ENCODE measurements around the gene SIPA1L3. TPM values are rescaled to one million over a fixed set of nuclear protein-coding genes. Genes with fewer than 3 reads are reported as not detected.
A peak's percentile ranks its signal among the peaks of the same experiment; 100 is the strongest.
"Not testable (repeated sequence)": the region's sequence is repeated elsewhere in the genome, so short reads cannot be mapped to it uniquely, and the experiment has no call there.

SIPA1L3 gene
- total RNA-seq, 2 donors from 2014 or later, result 10.9 to 20.5 TPM

DNA sequence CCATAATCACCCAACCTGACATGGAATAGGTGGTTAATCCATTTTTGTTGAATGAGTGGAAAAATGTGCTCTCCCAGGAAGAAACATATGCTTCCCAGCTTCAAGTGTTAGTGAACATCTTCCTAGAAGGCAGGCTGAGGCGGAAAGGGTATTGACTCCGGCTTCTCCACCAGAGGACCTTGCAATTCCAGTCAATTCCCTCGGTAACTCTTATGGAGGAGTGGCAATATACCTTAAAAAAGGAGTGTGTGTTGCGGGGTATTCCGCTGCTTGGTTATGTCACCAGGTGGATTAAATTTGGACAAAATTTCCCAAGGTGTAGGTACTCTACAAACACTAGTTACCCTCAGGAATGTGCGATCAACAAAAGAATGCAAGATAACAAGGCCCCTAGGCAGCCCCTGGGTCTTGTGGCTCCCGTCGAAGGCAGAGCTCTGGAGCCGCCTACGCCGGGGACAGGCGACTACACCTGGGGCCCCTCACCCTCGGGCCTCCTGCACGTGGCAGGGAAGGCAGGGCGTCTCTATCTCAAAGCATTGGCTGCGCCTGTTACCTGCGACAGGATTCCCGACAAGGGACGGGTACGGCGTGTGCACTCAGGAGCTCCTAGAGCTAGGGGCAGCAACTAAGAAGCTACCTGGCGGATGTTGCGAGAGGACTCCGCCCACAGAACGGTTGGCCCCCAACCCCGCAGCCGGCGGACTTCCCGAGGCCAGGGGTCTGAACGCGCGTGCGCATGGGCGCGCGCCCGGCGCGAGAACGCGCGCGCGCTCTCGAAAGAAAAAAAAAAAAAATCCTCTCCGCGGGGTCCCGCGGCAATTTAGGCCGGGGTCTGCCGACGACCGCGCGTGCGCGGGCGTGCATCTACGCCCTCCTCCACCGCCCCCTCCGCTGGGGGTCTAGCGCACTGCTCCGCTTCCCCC is 801 bp upstream of the SIPA1L3 start, which contains the start of gene WDR87:
Gene WDR87, minus strand, starts transcription at position 649 of the 923 bp plus-strand sequence. CDS start 8,355 bp downstream, outside the sequence.
- Mint-ChIP-seq H3K36me3 (peaks cover 5 to 6% of the 10 kb centered on the region in 2 donors), H3K27ac (peak within 1 kb of the TSS; percentile 82 to 89), H3K9me3 (no peaks in the 10 kb centered on the region)
- peak; percentile 42 to 66 for DNase-seq (ENCODE audit: low spot score in 2 of 2)
- ATAC-seq, result peak; percentile 15 to 41

DNA sequence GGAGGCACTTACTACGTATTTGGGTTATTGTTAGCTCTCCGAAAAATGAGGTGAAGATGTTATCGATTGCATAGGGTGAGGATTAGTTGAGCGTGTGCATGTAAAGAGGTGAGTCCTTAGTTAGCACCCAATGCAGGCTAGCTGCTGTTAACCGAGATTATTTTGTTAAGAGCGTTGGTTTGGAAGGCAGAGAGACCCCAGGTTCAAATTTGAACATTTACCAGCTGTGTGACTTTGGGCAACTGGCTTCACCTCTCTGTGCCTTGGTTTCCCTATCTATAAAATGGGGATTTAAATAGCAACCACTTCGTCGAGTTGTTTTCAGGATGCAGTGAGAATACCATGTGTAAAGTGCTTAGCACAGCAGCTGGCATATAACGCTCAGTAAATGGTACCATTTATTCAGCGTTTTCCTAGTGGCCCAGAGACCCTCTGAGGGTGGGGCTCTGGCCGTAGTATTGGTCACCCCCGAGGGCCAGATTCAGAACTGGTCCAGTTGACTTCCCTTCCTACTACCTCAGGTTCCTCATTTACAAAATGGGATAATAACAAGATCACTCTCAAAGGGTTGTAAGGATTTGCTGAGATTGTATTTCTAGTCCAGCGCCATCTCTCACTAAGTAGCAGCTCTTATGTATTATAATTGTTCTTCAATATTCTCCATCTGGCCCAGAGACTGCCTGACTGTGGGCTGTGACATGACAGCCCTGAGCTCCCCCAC is 887 bp downstream of the SIPA1L3 start:
- H3K27ac Mint-ChIP-seq, result peak overlapping the region; percentile 8 to 89
- DNase-seq (ENCODE audit: low spot score in 2 of 2) (no peak), ATAC-seq (no peak)
- no peaks in the 10 kb centered on the region for H3K9me3 Mint-ChIP-seq
- peaks cover 5 to 6% of the 10 kb centered on the region in 2 donors for H3K36me3 Mint-ChIP-seq

DNA sequence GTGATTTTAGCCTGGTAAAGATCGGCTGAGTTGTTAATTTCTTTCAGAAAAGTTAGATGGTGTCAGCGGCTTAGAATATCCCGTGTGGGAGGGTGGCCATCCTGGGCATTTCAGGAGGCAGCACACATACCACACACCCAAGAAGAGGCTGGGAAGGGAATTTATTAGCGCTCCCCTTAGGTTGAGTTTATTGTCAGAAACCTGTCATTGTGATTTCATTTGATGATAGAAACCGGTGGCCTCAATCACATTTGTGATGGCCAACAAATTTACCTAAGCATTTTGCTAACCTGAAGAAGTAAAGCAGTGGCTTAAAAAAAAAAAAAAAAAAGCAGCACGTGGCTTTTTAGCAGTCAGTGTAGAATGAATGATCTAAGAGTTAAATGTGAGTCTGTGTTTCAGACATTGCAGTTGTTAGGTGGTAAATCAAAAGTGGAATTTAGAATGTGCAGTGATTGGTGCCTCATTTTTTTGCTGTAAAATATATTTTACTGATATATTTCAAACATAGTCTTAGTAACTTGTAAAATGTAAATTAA is 2.7 kb downstream of the SIPA1L3 start:
- DNase-seq (ENCODE audit: low spot score in 2 of 2), result no peak
- peaks cover 5 to 6% of the 10 kb centered on the region in 2 donors for H3K36me3 Mint-ChIP-seq
- H3K9me3 Mint-ChIP-seq, result no peaks in the 10 kb centered on the region
- H3K27ac Mint-ChIP-seq, result no peak overlapping the region
- ATAC-seq, result no peak

DNA sequence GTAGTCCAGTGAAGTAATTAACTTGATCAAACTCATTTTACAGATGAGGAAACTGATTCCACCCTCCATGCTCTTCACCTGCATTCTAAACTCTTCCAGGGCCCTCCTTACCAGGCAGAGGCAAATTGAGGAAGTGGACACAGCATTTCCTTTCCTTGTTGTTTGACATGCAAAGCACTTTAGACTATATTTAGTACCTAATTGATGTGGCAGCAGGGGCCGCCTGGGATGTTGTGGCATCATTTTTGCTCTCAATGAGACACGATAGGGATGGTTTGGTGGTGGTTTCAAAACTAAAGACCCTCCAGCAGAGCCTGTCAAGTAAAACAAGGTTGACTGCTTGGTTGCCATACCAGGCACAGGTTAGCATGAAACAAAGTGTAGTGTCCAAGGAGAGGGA is 7.9 kb downstream of the SIPA1L3 start:
- DNase-seq (ENCODE audit: low spot score in 2 of 2) (no peak), ATAC-seq (no peak)
- Mint-ChIP-seq H3K9me3 (no peaks in the 10 kb centered on the region), H3K27ac (peak overlapping the region in 1 of 2 donors; percentile 57), H3K36me3 (peaks cover 0 to 6% of the 10 kb centered on the region in 2 donors)

DNA sequence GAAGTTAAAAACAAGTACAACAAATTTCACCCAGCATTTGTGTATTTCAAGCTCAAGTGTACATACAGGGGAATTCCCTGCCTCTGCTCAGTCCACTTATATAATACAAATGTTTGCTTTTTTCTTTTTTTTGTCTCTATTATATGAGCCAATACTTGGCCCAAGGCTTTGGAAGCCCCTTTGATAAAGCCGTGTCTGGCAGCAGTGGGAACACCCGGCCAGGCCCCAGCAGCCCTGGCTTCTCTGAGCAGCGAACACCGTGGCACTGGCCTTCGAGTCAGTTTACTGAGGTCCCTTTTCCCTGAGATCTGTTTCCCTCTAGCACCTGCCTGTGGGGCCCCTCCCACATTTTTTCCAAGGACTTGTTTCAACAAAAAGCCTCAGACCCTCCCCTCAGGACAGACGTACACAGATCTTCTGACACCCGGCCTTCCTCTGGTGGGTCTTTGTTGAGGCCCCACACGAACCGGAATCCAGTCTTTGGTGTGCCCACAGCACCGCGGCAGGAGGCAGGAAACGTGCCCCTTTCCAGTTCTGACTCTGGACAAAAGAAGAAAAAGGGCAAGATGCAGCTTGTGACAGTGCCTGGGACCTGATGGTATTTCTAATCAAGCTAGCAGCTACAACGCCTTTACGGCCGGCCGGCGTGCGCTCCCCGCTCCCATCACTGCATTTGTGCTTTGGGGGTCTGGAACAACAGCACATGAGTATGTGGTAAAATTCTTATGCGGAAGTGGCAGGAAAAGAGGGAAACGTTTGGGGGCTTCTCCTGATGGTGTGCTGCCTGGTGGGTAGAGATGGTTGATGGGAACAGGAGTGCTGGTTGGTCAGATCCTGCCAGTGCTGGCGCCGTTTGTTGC is 13.8 kb downstream of the SIPA1L3 start:
- DNase-seq (ENCODE audit: low spot score in 2 of 2) (no peak), ATAC-seq (no peak)
- Mint-ChIP-seq H3K9me3 (no peaks in the 10 kb centered on the region), H3K27ac (peak overlapping the region in 1 of 2 donors; percentile 60), H3K36me3 (peaks cover 0 to 12% of the 10 kb centered on the region in 2 donors)

DNA sequence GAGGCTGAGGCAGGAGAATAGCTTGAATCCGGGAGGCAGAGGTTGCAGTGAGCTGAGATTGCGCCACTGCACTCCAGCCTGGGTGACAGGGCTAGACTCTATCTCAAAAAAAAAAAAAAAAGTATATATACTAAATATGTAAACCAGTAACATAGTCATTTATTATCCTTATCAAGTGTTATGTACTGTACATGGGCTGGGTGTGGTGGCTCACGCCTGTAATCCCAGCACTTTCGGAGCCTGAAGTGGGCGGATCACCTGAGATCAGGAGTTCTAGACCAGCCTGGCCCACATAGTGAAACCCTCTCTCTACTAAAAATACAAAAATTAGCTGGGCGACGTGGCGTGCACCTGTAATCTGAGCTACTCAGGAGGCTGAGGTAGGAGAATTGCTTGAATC is 17.6 kb downstream of the SIPA1L3 start:
- DNase-seq (ENCODE audit: low spot score in 2 of 2); ATAC-seq; H3K9me3 Mint-ChIP-seq; H3K36me3 Mint-ChIP-seq; H3K27ac Mint-ChIP-seq: not testable (repeated sequence)

DNA sequence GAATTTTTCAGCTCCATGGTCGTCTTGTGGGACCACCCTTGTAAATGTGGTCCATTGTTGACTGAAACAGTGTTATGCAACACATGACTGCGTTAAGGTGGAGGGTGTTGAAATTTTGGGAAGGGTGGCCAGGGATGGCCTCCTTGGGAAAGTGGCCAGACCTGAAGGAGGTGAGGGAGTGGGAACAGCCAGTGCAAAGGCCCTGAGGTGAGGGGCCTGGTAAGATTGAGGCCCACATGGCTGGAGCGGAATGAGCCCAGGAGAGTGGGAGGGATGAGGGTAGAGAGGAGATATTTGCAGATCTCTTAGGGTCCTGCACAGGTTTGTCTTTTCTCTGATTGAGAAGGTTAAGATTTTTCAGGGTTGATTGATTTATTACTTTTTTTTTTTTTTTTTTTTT is 18.2 kb downstream of the SIPA1L3 start:
- peaks cover 0 to 6% of the 10 kb centered on the region in 2 donors for H3K36me3 Mint-ChIP-seq
- DNase-seq (ENCODE audit: low spot score in 2 of 2), result no peak
- no peaks in the 10 kb centered on the region for H3K9me3 Mint-ChIP-seq
- no peak overlapping the region for H3K27ac Mint-ChIP-seq
- no peak for ATAC-seq

DNA sequence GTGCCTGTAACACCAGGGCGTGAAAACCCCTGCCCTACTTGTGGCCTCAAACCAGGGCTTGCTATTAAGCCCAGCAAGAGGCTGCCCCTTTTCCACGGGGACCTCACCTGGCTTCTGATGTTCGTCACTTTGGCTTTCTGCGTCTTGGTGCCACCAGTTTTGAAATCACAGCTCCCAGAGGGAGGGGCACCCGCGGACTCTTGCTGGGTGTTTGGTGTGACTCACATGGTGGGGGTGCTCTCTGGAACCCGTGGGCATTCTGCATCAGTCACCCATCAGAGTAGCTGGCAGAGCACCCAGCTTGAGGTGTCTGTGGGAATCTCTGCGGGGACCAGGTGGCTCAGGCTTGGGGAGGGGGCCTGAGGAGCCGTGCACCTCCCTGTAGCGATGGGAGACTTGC is 19.2 kb downstream of the SIPA1L3 start:
- Mint-ChIP-seq H3K27ac (peak overlapping the region in 1 of 2 donors; percentile 50), H3K9me3 (no peaks in the 10 kb centered on the region), H3K36me3 (peaks cover 0 to 15% of the 10 kb centered on the region in 2 donors)

DNA sequence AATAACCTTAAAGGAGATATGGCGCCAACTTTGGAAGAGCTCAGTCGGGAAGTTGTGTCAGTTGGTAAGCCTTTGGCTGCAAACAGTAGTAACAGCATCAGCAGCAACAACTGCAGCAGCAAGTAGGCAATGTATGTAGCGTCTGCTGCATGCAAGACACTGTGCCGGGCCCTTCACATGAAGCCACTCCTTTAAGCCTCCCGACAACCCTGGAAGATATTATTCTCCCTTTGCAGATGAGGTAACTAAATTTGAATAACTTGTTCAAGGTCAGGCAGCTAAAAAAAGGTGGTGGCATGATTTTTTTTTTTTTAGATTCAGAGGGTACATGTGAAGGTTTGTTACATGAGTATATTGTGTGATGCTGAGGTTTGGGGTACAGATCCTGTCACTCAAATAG is 19.7 kb downstream of the SIPA1L3 start:
- DNase-seq (ENCODE audit: low spot score in 2 of 2) (no peak), ATAC-seq (no peak)
- no peak overlapping the region for H3K27ac Mint-ChIP-seq
- peaks cover 0 to 15% of the 10 kb centered on the region in 2 donors for H3K36me3 Mint-ChIP-seq
- H3K9me3 Mint-ChIP-seq, result no peaks in the 10 kb centered on the region

More for the DNA sequence above, 19.2 kb downstream of the SIPA1L3 start:
- DNase-seq (ENCODE audit: low spot score in 2 of 2), result no peak
- no peak for ATAC-seq

DNA sequence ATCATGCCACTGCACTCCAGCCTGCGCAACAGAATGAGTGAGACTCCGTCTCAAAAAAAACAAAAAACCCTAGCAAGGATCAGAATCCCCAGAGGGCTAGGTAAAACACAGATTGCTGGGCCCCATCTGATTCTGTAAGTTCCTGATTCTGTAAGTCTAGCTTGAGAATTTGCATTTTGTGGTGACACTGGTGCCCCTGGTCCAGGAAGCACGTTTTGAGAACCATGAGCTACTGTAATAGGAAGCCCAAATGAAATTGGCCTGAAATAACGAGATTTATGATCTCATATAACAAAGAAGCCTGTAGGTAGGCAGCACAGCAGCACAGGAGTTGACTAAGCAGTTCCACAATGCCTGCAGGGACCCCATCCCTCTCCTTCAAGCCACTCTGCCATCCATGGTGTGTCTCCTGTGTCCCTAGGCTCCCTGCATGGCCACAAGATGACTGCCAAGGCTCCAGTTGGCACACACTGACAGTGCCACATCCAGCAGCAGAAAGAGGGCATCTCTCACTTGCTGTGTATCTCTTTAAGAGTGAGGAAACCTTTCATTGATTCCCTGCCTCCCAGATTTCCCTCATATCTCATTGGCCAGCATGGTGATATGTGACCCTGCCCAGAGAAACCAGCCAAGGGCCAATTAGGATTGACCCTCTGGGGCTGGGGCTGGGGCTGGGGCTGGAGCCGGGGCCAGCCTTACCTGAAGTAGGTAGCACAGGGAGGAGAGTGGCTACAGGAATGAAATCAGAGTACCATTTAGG is 21.7 kb downstream of the SIPA1L3 start:
- no peak for DNase-seq (ENCODE audit: low spot score in 2 of 2)
- Mint-ChIP-seq H3K36me3 (peaks cover 4 to 28% of the 10 kb centered on the region in 2 donors), H3K9me3 (no peaks in the 10 kb centered on the region), H3K27ac (peak overlapping the region in 1 of 2 donors; percentile 46)
- no peak for ATAC-seq

DNA sequence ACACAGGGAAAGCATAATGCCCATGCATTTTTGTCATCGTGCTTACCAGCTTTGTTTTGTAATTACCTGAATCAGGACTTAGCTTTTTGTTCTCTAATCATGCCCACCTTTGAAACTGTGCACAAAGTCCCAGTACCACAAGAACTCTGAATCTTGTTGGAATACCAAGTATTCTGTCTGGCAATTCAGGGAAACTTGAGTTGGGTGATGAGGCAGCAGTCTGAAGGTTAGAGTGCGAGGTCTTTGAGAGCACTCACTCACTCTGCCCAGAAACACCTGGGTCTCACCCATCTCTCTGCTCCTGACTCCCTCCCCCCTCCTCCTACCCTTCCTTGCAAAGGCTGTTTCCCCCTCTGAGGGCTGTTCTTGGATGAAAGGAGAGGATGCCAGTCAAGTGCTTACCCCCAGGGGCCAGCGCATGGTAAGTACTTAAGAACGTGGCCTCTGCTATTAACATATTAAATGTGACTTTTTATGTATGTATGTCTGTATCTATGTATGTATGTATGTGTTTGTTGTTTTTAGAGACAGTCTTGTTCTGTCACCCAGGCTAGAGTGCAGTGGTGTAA is 22.4 kb downstream of the SIPA1L3 start:
- H3K36me3 Mint-ChIP-seq, result peaks cover 10 to 35% of the 10 kb centered on the region in 2 donors
- H3K9me3 Mint-ChIP-seq, result peaks cover 0 to 3% of the 10 kb centered on the region in 2 donors
- DNase-seq (ENCODE audit: low spot score in 2 of 2) (no peak), ATAC-seq (no peak)
- H3K27ac Mint-ChIP-seq, result no peak overlapping the region

DNA sequence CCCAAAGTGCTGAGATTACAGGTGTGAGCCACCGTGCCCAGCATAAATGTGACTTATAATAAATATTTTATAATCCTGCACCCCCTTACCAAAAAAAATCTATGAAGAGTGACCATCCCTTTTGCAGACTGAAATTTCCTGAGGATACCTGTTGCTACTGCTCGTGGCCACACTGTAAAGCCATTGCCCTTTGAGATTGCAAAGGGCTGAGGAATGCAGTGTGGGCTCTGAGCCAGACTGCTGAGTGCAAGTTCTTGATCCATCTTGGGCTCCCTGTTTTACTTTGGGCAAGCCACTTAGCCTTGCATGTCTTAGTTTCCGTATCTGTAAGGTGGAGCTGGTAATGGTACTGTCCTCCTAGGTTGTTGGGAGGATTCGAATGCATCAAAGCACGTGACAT is 23.4 kb downstream of the SIPA1L3 start:
- ATAC-seq, result no peak
- Mint-ChIP-seq H3K9me3 (peaks cover 3 to 8% of the 10 kb centered on the region in 2 donors), H3K27ac (no peak overlapping the region), H3K36me3 (peaks cover 13 to 36% of the 10 kb centered on the region in 2 donors)
- DNase-seq (ENCODE audit: low spot score in 2 of 2), result no peak

DNA sequence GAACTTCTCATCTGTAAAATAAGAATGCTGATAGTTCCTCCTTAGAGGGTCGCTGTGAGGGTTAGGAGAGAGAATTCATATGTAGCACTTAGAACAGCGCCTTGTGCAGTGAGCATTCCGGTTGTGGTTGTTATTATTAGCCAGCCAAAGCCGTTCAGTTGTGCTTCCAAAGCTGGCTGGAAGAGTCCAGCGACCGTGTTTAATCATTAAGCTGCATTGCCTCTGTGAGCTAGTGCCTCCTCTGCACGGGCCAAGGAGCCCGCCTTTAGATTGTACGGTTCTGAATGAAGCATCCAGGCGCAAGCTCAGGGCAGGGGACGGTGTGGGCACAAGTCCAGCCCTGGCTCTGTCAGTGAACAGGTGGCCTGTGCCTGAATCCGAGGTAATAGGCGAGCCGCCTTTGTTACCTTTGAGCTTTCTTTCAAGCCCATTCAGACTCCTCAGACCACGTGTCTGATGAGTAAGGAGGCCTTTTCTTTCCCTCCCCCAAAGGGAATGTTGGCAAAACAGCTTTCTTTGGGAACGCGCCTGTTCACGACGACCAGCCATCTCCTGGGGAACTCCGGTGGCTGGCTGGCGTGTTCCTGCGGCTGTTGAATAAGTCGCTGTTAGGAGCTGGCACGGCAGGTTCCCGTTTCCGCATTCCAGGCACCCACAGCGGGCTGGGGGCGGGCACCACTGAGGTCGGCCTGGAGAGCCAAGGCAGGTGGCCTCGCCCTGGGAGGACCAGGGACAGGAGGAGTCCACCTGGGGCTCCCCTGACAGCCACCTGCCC is 25.1 kb downstream of the SIPA1L3 start:
- peaks cover 21 to 36% of the 10 kb centered on the region in 2 donors for H3K36me3 Mint-ChIP-seq
- ATAC-seq, result peak in 1 of 2 donors; percentile 18
- H3K9me3 Mint-ChIP-seq, result peaks cover 3 to 13% of the 10 kb centered on the region in 2 donors
- peak overlapping the region in 1 of 2 donors; percentile 48 for H3K27ac Mint-ChIP-seq
- DNase-seq (ENCODE audit: low spot score in 2 of 2), result no peak
